NOMO-1 treated with DMSO at 0.1 percent for 48 hours (cell line): Measurements from ENCODE around the gene USP36.
"Not testable (repeated sequence)": the region's sequence is repeated elsewhere in the genome, so short reads cannot be mapped to it uniquely, and the experiment has no call there.

Experiments
- DNase-seq: peaks from one replicate; lab custom pipeline; 2025; ENCODE audit not compliant: unreplicated experiment; lab: John Stamatoyannopoulos, UW

USP36 gene

GRCh38 chr17:78873519-78874340, 33.1 kb upstream of the USP36 start:
- no peak for DNase-seq

GRCh38 chr17:78872486-78872885, 31.9 kb upstream of the USP36 start:
- no peak for DNase-seq

GRCh38 chr17:78870621-78871020, 30.0 kb upstream of the USP36 start:
- DNase-seq: no peak

- DNase-seq: no peak
Observed at GRCh38 chr17:78868391-78868790, 27.8 kb upstream of the USP36 start.

- DNase-seq: not testable (repeated sequence)
Observed at GRCh38 chr17:78867046-78867445, 26.4 kb upstream of the USP36 start.

- peak; percentile 35 for DNase-seq
Observed at GRCh38 chr17:78865682-78866390, 25.2 kb upstream of the USP36 start.

- no peak for DNase-seq
Observed at GRCh38 chr17:78864117-78864516, 23.5 kb upstream of the USP36 start.

GRCh38 chr17:78862073-78863023, 21.7 kb upstream of the USP36 start:
- DNase-seq: peak; percentile 84

GRCh38 chr17:78861229-78861628, 20.6 kb upstream of the USP36 start:
- DNase-seq: no peak

GRCh38 chr17:78859051-78859450, 18.4 kb upstream of the USP36 start:
- no peak for DNase-seq

- DNase-seq: no peak
Observed at GRCh38 chr17:78857266-78857665, 16.7 kb upstream of the USP36 start.

GRCh38 chr17:78855561-78856165, 15.0 kb upstream of the USP36 start:
- DNase-seq: no peak

- no peak for DNase-seq
Observed at GRCh38 chr17:78854508-78854907, 13.9 kb upstream of the USP36 start.

GRCh38 chr17:78853926-78854394, 13.3 kb upstream of the USP36 start:
- DNase-seq: no peak

- DNase-seq: no peak
Observed at GRCh38 chr17:78852709-78853121, 12.1 kb upstream of the USP36 start.

- no peak for DNase-seq
Observed at GRCh38 chr17:78849026-78849425, 8.4 kb upstream of the USP36 start.

GRCh38 chr17:78847052-78847451, 6.4 kb upstream of the USP36 start:
- DNase-seq: no peak

GRCh38 chr17:78844301-78845005, 3.8 kb upstream of the USP36 start:
- no peak for DNase-seq

- DNase-seq: peak; percentile 30
Observed at GRCh38 chr17:78842881-78843565, 2.4 kb upstream of the USP36 start.

GRCh38 chr17:78840530-78840779, 159 bp downstream of the USP36 start:
- no peak for DNase-seq
